RWPE2 (cell line): Measurements from ENCODE around the gene B9D2.
A peak's percentile ranks its signal among the peaks of the same experiment; 100 is the strongest.

Experiments
- ATAC-seq: fragments of 200-7000 bp; cut with Tn5 transposase; 3 replicates; pipeline ENCODE4 v1.9.1; 2021; ENCODE audit warnings: low read depth
- DNase-seq: peaks from one replicate; pipeline ENCODE4 v3.0.0-alpha.2; 2020; ENCODE audit warnings: low spot score
- H3K27ac ChIP-seq: fragments of 450-650 bp; 2 replicates; pipeline ENCODE4 v1.5.1; 2017; ENCODE audit warnings: mild to moderate bottlenecking; ENCODE audit not compliant: poor library complexity, severe bottlenecking
- H3K27me3 ChIP-seq: fragments of 250-450 bp; sonication (Bioruptor Pico); 2 replicates; pipeline ENCODE4 v1.5.1; 2021; ENCODE audit warnings: mild to moderate bottlenecking, moderate library complexity; ENCODE audit not compliant: insufficient read depth, poor library complexity, severe bottlenecking
- H3K36me3 ChIP-seq: fragments of 250-450 bp; sonication (Bioruptor Pico); 2 replicates; pipeline ENCODE4 v1.5.1; 2020; ENCODE audit warnings: low read depth, mild to moderate bottlenecking, moderate library complexity
- H3K4me1 ChIP-seq: fragments of 250-450 bp; sonication (Bioruptor Pico); 2 replicates; pipeline ENCODE4 v1.5.1; 2021; ENCODE audit warnings: mild to moderate bottlenecking, moderate library complexity; ENCODE audit not compliant: insufficient read depth, poor library complexity, severe bottlenecking
- H3K4me3 ChIP-seq: fragments of 250-450 bp; sonication (Bioruptor Pico); 2 replicates; pipeline ENCODE4 v1.5.1; 2021; ENCODE audit warnings: mild to moderate bottlenecking, moderate library complexity; ENCODE audit not compliant: severe bottlenecking
- H3K9me3 ChIP-seq: fragments of 250-450 bp; sonication (Bioruptor Pico); 2 replicates; pipeline ENCODE4 v1.5.1; 2021; ENCODE audit warnings: mild to moderate bottlenecking, moderate library complexity; ENCODE audit not compliant: severe bottlenecking
- TF ChIP-seq, protein P1 (sequence below): fragments of 450-650 bp; IDR thresholded peaks from one replicate; pipeline ENCODE4 v1.5.1; 2017; ENCODE audit warnings: mild to moderate bottlenecking, moderate library complexity; ENCODE audit not compliant: poor library complexity, severe bottlenecking

B9D2 gene

DNA sequence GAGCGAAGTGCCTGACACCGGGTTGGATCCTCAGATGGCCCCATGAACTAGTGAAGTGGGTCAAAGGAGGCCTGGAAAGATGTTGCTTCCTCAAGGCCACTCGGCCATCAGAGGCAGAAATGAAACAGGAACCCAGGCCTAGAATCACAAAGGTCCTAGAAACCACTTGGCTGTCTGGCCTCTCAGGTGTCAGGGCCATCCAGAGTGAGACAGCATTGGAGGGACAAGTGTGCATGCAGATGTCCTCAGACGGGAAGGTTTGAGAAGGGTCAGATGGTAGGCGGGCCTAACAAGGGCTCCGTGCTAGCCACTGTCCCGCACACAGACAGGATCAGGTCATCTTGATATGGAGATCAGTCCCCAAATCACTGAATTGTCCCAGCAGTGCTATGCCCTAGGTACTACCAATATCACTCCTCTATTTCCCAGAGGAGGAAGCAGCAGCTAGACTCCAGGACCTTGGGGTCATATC is 39.7 kb downstream of the B9D2 start:
- Histone ChIP-seq H3K9me3 (no peaks in the 10 kb centered on the region), H3K4me3 (no peak overlapping the region), H3K36me3 (peaks cover 33% of the 10 kb centered on the region), H3K27ac (peak overlapping the region; percentile 91), H3K4me1 (peaks cover 50% of the 10 kb centered on the region), H3K27me3 (no peaks in the 10 kb centered on the region)
- no peak for ATAC-seq
- DNase-seq, result no peak
- TF ChIP-seq, protein P1, sequence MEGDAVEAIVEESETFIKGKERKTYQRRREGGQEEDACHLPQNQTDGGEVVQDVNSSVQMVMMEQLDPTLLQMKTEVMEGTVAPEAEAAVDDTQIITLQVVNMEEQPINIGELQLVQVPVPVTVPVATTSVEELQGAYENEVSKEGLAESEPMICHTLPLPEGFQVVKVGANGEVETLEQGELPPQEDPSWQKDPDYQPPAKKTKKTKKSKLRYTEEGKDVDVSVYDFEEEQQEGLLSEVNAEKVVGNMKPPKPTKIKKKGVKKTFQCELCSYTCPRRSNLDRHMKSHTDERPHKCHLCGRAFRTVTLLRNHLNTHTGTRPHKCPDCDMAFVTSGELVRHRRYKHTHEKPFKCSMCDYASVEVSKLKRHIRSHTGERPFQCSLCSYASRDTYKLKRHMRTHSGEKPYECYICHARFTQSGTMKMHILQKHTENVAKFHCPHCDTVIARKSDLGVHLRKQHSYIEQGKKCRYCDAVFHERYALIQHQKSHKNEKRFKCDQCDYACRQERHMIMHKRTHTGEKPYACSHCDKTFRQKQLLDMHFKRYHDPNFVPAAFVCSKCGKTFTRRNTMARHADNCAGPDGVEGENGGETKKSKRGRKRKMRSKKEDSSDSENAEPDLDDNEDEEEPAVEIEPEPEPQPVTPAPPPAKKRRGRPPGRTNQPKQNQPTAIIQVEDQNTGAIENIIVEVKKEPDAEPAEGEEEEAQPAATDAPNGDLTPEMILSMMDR, result no peak

DNA sequence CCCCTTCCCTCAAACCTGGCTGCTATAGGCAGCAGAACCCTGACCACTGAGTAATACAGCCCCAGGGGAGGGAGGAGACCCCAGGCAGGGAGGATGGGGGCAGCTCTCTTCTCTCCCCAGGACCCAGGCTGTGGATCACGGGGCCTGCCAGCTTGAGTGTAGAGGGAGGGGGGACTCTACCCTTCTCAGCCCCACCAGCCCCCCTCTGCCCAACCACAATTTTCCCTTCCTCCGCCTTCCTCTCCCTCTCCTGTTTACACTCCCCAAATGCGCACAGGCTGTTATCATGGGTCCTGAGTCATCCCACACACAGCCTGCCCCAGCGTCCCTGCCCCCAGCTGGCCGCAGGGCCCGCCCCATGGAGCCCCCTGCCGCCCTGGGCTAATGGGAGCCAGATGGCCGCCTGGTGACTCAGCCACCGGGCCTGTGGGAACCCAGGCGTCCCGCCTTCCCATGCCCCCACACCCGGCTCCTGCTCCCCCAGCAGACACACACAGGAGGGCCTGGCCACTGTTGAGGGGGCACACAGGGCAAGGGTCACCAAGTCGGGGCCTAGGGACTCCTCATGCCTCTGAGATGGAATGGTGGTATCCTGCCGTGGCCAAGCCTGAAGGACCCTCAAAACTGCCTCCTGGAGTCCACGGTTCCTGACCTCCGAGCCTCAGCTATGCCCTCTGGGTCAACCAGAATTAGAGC is 40.4 kb downstream of the B9D2 start:
- peak overlapping the region; percentile 91 for H3K27ac ChIP-seq
- no peaks in the 10 kb centered on the region for H3K27me3 ChIP-seq
- DNase-seq, result no peak
- H3K4me1 ChIP-seq, result peaks cover 47% of the 10 kb centered on the region
- peak; percentile 37 for ATAC-seq
- H3K9me3 ChIP-seq, result no peaks in the 10 kb centered on the region
- peaks cover 34% of the 10 kb centered on the region for H3K36me3 ChIP-seq
- TF ChIP-seq, protein P1, result no peak
- H3K4me3 ChIP-seq, result no peak overlapping the region

DNA sequence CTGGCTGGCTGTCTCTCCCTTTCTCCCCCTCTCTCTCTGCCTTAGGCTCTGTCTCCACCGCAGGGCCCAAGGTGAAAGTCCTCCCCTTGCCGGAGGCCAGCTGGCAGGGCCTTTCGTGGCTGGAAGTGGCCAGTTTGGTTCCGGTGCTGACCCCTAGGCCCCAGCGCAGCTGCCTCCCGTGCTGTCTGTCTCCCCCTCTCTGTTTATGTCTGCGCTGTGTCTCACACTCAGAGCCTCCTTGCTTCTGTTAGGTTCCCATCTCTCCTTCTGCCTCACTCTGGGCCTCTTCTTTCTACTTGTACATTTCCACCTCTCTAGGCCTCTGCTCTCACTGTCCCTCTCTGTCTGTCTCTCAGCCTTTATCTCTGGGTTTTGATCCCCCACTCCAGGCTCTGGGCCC is 40.9 kb downstream of the B9D2 start:
- H3K9me3 ChIP-seq, result no peaks in the 10 kb centered on the region
- ATAC-seq, result no peak
- no peaks in the 10 kb centered on the region for H3K27me3 ChIP-seq
- DNase-seq, result no peak
- no peak overlapping the region for H3K4me3 ChIP-seq
- peak overlapping the region; percentile 91 for H3K27ac ChIP-seq
- peaks cover 44% of the 10 kb centered on the region for H3K4me1 ChIP-seq
- TF ChIP-seq, protein P1, result no peak
- H3K36me3 ChIP-seq, result peaks cover 29% of the 10 kb centered on the region

DNA sequence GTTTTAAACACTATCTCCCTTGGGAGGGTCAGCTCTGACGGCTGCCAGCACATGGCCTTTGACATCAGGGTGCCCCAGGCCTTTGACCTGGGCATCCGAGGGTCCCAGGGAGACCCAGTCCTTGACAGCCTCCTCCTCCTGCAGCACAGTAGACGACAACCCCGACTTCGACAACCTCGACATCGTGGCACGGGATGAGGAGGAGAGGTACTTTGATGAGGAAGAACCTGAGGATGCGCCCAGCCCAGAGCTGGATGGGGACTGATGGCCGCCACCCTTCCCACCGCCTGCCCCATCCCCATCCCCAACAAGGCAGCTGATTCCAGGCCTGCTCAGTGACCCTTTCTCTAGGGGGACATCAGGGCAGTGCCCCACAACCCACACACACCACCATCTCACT is 41.5 kb downstream of the B9D2 start:
- Histone ChIP-seq H3K27ac (peak overlapping the region; percentile 91), H3K36me3 (peaks cover 27% of the 10 kb centered on the region), H3K27me3 (no peaks in the 10 kb centered on the region), H3K4me3 (no peak overlapping the region), H3K9me3 (no peaks in the 10 kb centered on the region), H3K4me1 (peaks cover 40% of the 10 kb centered on the region)
- no peak for DNase-seq
- TF ChIP-seq, protein P1, result no peak
- ATAC-seq, result no peak

DNA sequence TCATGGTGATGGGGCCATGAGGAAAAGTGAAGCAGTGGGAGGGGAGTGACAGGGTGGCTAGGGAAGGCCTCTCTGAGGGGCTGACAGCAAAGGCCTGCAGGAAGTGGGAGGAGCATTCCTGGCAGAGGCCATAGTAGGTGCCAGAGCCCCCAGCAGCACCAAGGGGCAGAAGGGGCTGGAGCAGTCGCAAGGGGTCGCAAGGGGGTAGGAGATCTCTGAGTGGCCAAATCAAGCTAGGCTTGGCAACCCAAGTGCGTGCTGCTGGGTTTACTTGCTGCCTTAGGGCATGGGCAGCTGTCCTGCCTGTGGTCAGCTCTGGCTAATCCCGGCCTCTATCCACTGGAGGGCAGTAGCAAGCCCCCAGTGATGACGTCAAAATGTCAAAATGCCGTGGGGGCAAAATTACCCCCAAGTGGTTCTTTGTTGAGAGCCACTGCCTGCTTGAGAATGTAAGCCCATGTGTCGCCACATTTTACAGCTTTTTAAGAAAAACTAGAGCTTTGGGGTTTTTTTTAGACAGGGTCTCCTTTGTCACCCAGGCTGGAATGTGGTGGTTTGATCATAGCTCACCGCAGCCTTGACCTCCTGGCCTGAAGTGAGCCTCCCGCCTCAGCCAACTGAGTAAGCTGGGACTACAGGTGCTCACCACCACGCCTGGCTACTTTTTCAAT is 42.2 kb downstream of the B9D2 start:
- Histone ChIP-seq H3K27me3 (no peaks in the 10 kb centered on the region), H3K4me1 (peaks cover 33% of the 10 kb centered on the region), H3K27ac (peak overlapping the region; percentile 91), H3K4me3 (no peak overlapping the region), H3K36me3 (peaks cover 30% of the 10 kb centered on the region), H3K9me3 (no peaks in the 10 kb centered on the region)
- DNase-seq (no peak), ATAC-seq (no peak)
- TF ChIP-seq, protein P1, result peak; percentile 60
